H1 (cell line): ENCODE results near the gene SMURF2. TPM values are rescaled to one million over a fixed set of nuclear protein-coding genes. Genes with fewer than 3 reads are reported as not detected.

Source experiments
- GTF2F1 ChIP-seq: IDR thresholded peaks from 2 replicates; pipeline ENCODE4 v1.6.1; 2012; ENCODE audit warnings: low read depth, low read length, improper control_type of control experiment, borderline replicate concordance
- RAD21 ChIP-seq, 2 experiments: IDR thresholded peaks in 1 of 2; conservative IDR thresholded peaks in 1 of 2; 2 replicates each; pipeline ENCODE4 v1.6.1; 2011; ENCODE audit warnings: low read depth in 2 of 2, low read length in 2 of 2, improper control_type of control experiment in 1 of 2, inconsistent platforms in 1 of 2, mild to moderate bottlenecking in 1 of 2, moderate library complexity in 1 of 2
- SP4 ChIP-seq: IDR thresholded peaks from 2 replicates; pipeline ENCODE4 v1.6.1; 2012; ENCODE audit warnings: low read length, inconsistent platforms
- TAF1 ChIP-seq: IDR thresholded peaks from 2 replicates; pipeline ENCODE4 v1.6.1; 2011; ENCODE audit warnings: mild to moderate bottlenecking, low read depth, low read length
- polyA plus RNA-seq, 7 experiments: library from polyadenylated mRNA; depleted of rRNA in 3 of 7; stranded (reverse) in 5 of 7; unstranded in 2 of 7; fragments of >200 nt in 5 of 7; fragments of 200-250 nt in 2 of 7; gene quantifications; 1 replicate in 5 of 7; 2 replicates in 1 of 7; 4 replicates in 1 of 7; pipeline versions ENCODE4 v1.2.1 to v1.2.3, GENCODE V29; 2011 to 2013; ENCODE audit warnings: missing spikeins in 2 of 7, mixed read lengths in 2 of 7
- total RNA-seq: library from RNA; stranded (reverse); fragmentation: NEBNext Ultra II Directional; extraction: Animal tissue kit (Norgen Biotek cat#: 25700); gene quantifications from 2 replicates; pipeline ENCODE4 v1.2.1, GENCODE V29; 2021
- TF ChIP-seq, protein P1 (sequence below): fragments of 300-600 bp; sonication (generic); IDR thresholded peaks from 2 replicates; pipeline ENCODE4 v1.7.1; 2012; ENCODE audit warnings: low read length, moderate library complexity, mild to moderate bottlenecking, inconsistent platforms; ENCODE audit not compliant: insufficient replicate concordance

SMURF2 gene
- total and polyA plus RNA-seq, 2 of the 8 experiments (the other 6 are each of a cell fraction or from before 2014, with no cell fraction given) = 7.2 to 29.2 TPM

GRCh38 chr17:64651889-64652288 lies 10.2 kb downstream of the SMURF2 start (continued):
- TF ChIP-seq, protein P1, sequence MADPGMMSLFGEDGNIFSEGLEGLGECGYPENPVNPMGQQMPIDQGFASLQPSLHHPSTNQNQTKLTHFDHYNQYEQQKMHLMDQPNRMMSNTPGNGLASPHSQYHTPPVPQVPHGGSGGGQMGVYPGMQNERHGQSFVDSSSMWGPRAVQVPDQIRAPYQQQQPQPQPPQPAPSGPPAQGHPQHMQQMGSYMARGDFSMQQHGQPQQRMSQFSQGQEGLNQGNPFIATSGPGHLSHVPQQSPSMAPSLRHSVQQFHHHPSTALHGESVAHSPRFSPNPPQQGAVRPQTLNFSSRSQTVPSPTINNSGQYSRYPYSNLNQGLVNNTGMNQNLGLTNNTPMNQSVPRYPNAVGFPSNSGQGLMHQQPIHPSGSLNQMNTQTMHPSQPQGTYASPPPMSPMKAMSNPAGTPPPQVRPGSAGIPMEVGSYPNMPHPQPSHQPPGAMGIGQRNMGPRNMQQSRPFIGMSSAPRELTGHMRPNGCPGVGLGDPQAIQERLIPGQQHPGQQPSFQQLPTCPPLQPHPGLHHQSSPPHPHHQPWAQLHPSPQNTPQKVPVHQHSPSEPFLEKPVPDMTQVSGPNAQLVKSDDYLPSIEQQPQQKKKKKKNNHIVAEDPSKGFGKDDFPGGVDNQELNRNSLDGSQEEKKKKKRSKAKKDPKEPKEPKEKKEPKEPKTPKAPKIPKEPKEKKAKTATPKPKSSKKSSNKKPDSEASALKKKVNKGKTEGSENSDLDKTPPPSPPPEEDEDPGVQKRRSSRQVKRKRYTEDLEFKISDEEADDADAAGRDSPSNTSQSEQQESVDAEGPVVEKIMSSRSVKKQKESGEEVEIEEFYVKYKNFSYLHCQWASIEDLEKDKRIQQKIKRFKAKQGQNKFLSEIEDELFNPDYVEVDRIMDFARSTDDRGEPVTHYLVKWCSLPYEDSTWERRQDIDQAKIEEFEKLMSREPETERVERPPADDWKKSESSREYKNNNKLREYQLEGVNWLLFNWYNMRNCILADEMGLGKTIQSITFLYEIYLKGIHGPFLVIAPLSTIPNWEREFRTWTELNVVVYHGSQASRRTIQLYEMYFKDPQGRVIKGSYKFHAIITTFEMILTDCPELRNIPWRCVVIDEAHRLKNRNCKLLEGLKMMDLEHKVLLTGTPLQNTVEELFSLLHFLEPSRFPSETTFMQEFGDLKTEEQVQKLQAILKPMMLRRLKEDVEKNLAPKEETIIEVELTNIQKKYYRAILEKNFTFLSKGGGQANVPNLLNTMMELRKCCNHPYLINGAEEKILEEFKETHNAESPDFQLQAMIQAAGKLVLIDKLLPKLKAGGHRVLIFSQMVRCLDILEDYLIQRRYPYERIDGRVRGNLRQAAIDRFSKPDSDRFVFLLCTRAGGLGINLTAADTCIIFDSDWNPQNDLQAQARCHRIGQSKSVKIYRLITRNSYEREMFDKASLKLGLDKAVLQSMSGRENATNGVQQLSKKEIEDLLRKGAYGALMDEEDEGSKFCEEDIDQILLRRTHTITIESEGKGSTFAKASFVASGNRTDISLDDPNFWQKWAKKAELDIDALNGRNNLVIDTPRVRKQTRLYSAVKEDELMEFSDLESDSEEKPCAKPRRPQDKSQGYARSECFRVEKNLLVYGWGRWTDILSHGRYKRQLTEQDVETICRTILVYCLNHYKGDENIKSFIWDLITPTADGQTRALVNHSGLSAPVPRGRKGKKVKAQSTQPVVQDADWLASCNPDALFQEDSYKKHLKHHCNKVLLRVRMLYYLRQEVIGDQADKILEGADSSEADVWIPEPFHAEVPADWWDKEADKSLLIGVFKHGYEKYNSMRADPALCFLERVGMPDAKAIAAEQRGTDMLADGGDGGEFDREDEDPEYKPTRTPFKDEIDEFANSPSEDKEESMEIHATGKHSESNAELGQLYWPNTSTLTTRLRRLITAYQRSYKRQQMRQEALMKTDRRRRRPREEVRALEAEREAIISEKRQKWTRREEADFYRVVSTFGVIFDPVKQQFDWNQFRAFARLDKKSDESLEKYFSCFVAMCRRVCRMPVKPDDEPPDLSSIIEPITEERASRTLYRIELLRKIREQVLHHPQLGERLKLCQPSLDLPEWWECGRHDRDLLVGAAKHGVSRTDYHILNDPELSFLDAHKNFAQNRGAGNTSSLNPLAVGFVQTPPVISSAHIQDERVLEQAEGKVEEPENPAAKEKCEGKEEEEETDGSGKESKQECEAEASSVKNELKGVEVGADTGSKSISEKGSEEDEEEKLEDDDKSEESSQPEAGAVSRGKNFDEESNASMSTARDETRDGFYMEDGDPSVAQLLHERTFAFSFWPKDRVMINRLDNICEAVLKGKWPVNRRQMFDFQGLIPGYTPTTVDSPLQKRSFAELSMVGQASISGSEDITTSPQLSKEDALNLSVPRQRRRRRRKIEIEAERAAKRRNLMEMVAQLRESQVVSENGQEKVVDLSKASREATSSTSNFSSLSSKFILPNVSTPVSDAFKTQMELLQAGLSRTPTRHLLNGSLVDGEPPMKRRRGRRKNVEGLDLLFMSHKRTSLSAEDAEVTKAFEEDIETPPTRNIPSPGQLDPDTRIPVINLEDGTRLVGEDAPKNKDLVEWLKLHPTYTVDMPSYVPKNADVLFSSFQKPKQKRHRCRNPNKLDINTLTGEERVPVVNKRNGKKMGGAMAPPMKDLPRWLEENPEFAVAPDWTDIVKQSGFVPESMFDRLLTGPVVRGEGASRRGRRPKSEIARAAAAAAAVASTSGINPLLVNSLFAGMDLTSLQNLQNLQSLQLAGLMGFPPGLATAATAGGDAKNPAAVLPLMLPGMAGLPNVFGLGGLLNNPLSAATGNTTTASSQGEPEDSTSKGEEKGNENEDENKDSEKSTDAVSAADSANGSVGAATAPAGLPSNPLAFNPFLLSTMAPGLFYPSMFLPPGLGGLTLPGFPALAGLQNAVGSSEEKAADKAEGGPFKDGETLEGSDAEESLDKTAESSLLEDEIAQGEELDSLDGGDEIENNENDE = no peak
- TF ChIP-seq TAF1 (no peak), SP4 (no peak), RAD21 (IDR thresholded peaks at IDR 0.05 in 1 of 2, conservative IDR thresholded peaks at IDR 0.05 in 1 of 2; ENCODE audit: low read depth in 2 of 2, low read length in 2 of 2) (no peak), GTF2F1 (no peak)
